HG03469 (cell line): ENCODE results near the gene IRF7.

Source experiments
- ATAC-seq: cut with Tn5 transposase; IDR thresholded peaks from one replicate; pipeline ENCODE4 v1.9.1; 2021; ENCODE audit warnings: mild to moderate bottlenecking, moderate library complexity, moderate number of reproducible peaks; ENCODE audit not compliant: unreplicated experiment

The IRF7 gene

DNA sequence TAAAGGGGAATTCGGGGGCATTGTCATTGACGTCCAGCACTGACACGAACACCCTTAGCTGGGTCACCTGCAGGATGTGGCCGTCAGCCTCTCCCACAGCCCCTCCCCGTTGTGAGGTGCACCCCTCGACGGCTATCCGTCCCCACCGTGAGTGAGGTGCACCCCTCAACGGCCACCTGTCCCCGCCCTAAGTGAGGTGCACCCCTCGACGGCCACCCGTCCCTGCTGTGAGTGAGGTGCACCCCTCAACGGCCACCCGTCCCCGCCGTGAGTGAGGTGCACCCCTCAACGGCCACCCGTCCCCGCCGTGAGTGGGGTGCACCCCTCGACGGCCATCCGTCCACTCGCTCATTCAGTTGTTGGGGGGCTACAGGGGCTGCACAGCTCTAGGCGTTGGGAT lies 6.1 kb upstream of the IRF7 start:
- no peak for ATAC-seq

GRCh38 chr11:620935-621814 lies 5.4 kb upstream of the IRF7 start:
- no peak for ATAC-seq

DNA sequence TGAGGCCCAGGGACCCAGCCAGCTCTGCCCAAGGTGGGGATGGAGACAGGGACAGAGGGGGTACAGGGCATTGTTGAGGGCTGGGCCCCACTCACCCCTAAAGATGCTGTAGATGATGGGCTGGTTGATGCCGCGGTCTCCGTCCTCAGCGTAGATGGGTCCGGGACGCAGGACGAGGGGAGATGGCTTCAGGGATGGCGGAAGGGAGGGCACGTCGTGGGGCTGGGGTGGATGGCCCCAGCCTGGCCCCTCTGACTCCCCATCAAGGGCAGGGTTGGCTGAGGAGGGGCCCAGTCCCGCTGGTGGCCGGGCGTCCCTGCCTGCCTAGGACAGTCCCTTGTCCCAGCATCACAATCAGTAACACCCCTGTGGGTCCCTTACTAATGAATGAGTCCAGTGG lies 4.5 kb upstream of the IRF7 start:
- ATAC-seq: no peak

GRCh38 chr11:619628-620050 lies 3.9 kb upstream of the IRF7 start:
- ATAC-seq: no peak

DNA sequence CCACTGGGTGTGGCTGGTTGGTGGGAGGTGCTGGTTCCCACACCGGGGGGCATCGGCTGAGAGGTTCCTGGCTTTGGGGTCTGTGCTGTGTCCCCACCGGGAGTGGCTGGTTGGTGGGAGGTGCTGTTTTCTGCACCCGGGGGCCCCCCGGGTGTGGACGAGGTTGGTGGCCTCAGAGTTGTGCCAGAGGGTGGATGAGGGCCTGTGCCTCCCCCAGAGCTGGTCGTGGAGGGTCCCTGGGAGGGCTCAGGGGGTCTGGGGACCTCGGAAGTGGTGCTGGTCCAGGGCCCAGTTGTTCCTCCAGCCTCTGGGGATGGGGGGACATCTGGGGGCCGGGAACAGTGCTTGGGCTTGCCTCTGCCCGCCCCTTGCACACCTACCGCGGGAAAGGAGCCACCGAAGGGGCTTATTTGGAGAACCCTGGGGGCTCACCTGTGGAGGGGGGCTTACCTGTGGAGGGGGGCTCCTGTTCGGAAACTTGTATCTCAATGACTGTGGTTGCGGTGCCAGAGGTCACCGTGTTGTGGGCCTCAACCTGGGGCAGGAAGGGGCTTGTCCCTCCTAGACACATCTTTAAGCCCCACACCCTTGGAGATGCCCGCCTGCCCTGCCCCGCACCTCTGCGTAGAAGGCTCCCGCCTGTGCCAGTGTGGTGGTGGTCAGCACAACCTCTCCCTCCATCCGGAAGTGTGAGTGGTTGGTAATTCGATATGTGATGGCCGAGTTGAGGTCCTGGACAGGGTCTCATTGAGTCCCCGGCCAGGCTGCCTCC lies 3.3 kb upstream of the IRF7 start:
- no peak for ATAC-seq

GRCh38 chr11:617912-618682 lies 2.3 kb upstream of the IRF7 start:
- no peak for ATAC-seq

DNA sequence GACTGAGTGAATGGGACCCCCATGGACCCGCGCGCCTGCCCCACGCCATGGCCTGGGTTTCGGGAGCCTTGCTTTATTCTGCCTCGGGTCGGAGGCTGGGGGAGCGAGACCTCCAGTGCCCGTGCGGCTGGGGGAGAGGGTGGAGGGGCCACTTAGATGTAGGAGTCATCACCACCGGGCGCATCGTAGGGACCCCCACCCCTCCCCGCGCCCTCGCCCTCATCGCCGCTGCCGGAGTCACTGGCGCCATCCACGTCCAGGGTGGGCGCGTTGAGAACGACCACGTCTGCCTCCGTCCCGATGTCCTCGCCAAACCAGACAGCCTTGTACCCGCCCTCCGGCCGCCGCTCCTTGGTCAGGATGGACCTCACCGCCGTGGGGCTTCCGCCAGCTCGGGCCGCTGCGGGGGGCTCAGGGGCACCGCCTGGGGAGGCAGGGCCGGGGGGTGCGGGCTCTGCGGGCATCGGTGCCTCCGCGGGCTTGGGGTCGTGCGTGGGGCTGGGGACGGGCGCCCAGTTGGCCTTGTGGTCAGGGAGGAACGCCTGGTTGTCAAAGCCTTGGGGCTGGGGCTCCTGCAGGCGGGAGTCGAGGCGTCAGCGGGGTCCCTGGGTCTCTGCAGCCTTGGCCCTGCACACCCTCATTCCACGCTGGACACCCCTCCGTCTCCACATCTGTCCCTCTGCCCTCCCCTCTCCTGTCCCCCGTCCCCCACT lies 1.6 kb upstream of the IRF7 start:
- no peak for ATAC-seq

DNA sequence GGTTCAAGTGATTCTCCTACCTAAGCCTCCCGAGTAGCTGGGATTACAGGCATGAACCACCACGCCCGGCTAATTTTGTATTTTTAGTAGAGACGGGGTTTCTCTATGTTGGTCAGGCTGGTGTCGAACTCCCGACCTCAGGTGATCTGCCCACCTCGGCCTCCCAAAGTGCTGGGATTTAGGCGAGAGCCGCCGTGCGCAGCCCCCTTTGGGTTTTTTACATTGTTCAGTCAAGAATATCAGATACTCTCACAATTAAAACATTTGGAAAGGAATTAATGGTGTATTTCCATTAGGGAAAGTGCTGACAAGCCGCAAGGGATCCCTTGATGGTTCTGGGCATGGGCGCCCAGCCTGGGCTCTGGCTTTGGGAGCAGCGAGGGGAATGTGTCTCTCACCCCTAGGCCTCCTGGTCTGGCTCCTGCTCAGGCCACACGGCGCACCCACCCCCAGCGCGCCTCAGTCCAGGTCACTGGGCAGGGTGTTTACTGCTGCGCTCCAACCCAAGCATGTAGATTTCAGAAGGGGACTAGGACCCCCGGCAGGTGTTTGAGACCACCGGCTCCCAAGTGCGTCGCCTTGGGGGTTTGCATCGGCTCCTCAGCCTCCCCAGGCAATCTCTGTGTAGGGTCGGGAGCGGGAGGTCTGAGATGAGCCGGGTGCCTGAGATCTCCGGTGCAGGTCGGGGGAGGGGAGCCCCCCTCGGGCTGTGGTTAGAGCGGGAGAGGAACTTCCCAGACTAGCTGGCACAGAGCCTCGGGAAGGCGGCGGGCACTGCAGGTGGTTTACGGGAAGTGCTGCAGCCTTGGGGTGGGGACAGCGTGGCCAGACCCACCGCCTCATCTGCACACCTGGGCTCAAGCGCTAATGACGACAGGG lies 809 bp upstream of the IRF7 start:
- ATAC-seq: no peak

DNA sequence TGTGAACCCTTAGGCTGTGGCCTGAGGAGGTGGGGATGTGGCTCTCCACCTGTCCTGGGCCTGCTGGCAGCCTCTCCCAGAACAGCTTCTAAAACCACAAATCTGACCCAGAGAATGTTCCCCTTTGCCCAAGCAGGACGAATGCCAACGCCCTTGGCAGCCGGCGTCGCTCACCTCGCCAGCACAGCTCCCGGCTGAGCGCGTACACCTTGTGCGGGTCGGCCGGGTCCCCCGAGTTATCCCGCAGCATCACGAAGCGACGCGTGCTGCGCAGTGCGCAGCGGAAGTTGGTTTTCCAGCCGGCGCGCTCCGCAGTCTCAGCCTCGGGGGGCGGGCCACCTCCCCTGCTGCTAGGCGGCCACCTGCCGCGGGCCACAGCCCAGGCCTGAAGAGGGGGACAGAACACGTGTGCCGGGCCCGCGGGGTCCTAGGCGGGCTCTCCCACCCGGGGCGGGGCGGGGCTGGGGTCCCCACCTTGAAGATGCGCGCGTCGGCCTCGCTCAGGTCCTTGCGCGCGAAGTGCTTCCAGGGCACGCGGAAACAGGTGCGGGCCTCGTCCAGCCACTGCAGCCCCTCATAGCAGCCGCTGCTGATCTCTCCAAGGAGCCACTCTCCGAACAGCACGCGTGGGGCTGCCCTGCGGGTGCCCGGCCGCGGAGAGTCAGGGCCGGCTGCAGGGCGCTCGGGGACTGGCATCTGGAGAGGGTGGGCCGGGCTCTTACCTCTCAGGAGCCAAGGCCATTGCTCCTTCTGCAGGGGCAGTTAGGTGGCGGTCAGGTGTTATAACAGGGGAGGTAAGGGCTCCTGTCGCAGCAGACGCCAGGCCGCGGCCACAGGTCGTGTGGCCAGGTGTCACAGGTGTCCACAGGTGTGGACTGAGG lies 887 bp downstream of the IRF7 start:
- no peak for ATAC-seq

DNA sequence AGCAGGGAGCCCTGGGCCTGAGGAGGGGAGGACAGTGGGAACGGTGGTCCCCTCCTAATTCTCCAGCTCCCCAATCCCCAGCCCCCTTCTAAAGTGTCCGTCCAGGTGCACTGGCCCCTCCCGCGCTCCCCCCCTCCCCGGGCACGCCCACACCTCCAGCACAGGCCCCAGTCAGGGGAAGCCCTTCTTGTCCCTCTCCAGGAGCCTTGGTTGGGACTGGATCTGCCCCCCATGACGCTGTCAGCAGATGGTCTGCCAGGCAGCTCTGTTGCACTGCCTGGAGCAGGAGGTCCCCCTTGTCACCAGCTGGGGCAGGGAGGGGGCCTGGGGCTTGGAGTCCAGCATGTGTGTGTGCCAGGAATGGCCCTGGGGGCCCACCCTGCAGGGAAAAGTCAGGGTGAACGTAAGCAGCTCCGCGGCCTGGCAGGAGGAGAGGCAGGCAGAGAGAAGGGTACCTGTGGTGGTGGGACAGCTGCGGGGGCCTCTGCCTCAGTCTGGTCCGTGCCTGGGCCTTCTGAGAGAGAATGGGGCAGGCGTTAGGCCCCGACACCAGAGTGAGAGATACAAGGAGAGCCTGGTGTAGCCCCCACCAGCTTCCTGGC lies 1.6 kb downstream of the IRF7 start:
- ATAC-seq: no peak

GRCh38 chr11:613369-613968 lies 2.3 kb downstream of the IRF7 start:
- ATAC-seq: no peak

DNA sequence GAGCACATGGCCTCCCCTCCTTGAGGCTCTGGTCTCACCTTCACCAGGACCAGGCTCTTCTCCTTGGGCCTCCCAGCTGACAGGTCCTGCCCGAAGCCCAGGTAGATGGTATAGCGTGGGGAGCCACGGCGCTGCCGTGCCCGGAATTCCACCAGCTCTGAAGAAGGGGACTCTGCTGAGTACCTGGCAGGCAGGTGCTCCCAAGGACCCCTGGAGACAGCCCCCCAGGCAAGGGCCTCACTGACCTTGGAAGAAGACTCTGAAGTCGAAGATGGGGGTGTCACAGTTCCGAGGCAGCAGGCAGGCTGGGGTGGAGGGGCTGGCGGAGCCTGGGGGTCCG lies 2.8 kb downstream of the IRF7 start:
- no peak for ATAC-seq

DNA sequence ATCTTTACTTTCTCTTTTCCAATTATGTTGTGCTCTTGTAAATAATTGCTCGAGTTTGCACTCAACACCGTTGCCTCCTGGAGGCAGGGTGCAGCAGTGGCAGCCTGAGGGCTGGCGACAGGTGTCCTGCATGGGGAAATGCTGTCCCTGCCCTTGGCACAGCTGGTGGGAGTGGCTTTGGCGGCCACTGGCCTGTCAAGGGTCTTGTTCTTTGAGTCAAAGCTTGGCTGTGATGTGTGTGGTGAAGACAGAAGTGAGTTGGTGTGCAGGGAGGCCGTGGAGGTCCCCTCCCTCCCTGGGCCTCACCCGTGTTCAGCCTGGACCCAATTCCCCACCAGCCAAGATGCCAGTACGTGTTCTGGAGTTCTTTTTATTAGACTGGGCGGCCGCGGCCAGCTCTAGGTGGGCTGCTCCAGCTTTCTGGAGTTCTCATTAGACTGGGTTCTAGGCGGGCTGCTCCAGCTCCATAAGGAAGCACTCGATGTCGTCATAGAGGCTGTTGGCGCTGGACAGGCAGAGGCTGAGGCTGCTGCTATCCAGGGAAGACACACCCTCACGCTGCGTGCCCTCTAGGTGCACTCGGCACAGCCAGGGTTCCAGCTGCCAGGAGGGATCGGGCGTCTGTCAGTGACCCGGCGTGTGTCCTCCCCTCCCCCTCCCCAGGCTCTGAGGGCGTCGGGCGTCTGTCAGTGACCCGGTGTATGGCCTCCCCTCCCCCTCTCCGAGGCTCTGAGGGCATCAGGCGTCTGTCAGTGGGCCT lies 3.4 kb downstream of the IRF7 start:
- no peak for ATAC-seq

DNA sequence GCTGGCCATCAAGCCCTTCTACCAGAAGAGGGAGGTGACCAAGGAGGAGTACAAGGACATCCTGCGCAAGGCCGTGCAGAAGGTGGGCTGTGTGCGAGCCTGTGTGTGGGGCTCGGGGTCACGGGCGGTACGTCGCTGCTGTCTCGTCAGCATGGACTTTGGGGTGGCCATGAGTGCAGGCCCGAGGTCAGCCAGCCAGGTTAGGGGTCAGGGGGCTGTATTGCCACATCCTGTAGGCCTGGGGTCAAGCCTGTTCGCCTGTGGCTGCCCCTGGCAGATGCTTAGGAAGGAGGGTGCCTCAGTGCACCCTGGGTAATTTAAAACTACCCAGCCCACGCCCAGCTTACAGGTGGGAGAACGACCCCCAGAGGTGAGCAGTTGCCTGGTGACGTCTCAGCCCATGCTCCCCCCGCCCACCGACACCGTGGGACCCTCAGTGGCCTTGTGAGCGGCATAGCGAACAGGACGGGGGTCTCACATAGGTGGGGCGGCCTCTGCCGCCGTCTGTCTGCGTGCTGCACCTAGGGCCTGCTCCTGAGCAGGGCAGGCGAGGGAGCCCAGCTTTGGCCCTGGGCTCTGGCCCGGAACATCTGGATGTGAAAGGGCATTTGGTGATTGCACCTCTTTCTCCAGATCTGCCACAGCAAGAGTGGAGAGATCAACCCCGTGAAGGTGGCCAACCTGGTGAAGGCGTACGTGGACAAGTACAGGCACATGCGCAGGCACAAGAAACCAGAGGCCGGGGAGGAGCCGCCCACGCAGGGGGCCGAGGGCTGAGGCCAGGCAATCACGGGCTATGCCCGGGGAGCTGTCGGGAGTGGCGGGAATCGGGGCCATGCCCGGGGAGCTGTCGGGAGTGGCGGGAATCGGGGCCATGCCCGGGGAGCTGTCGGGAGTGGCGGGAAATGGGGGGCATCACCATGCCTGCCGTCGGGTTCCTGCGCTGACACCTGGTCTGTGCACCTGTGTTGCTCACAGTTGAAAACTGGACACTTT lies 4.5 kb downstream of the IRF7 start:
- ATAC-seq: no peak

- ATAC-seq: no peak
Observed at GRCh38 chr11:610146-610801, 5.5 kb downstream of the IRF7 start.

DNA sequence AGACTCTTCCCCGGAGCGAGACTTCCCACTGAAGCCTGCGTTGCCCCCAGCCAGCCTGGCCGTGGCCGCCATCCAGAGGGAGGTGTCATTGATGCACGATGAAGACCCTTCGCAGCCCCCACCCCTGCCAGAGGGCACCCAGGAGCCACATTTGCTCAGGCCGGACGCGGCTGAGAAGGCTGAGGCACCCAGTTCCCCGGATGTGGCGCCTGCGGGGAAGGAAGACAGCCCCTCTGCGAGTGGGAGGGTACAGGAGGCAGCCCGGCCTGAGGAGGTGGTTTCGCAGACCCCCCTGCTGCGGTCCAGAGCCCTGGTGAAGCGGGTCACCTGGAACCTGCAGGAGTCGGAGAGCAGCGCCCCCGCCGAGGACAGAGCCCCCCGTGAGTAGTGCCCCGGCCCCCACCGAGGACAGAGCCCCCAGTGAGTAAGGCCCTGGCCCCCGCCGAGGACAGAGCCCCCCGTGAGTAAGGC lies 6.4 kb downstream of the IRF7 start:
- no peak for ATAC-seq
